ENCODE measurements around the gene TLX1.

- no peak for TF ChIP-seq CTCF (IDR thresholded peaks at IDR 0.05)
- no peak for TF ChIP-seq POLR2A (IDR thresholded peaks at IDR 0.05)
These were observed 39.4 kb upstream of the TLX1 start for GRCh38 chr10:101091546-101092290.

All from esophagus squamous epithelium (tissue), 4 donors.